Heart left ventricle (tissue), 16 donors: Measurements from ENCODE around the gene NT5C2. TPM values are rescaled to one million over a fixed set of nuclear protein-coding genes. Genes with fewer than 3 reads are reported as not detected.

Experiments used
- ATAC-seq, 4 donors: fragments of 200-7000 bp; cut with Tn5 transposase; one replicate each; pipeline ENCODE4 v1.9.1; 2020 to 2022; ENCODE audit warnings: moderate library complexity in 4 of 4, mild to moderate bottlenecking in 3 of 4, moderate number of reproducible peaks in 1 of 4
- DNase-seq, 5 donors: peaks; one replicate each; pipeline ENCODE4 v3.0.0-alpha.2; 2020
- H3K27ac ChIP-seq, 12 donors: fragments of 200-600 bp; sonication (generic) in 4 of 12; one replicate each; pipeline versions ENCODE4 v1.5.0 to v1.8.0; 2016 to 2022; ENCODE audit warnings: mild to moderate bottlenecking in 2 of 12
- H3K27me3 ChIP-seq, 9 donors: fragments of 200-600 bp; sonication (generic) in 2 of 9; one replicate each; pipeline versions ENCODE4 v1.5.1 to v1.8.0; 2016 to 2022; ENCODE audit warnings: mild to moderate bottlenecking in 3 of 9
- H3K36me3 ChIP-seq, 9 donors: fragments of 200-600 bp; sonication (generic) in 2 of 9; one replicate each; pipeline versions ENCODE4 v1.5.0 to v1.8.0; 2018 to 2022; ENCODE audit warnings: mild to moderate bottlenecking in 2 of 9
- H3K4me1 ChIP-seq, 12 donors: fragments of 200-600 bp; sonication (generic) in 4 of 12; one replicate each; pipeline versions ENCODE4 v1.5.0 to v1.8.0; 2016 to 2022; ENCODE audit warnings: mild to moderate bottlenecking in 3 of 12
- H3K4me3 ChIP-seq, 12 donors: fragments of 200-600 bp; sonication (generic) in 4 of 12; one replicate each; pipeline versions ENCODE4 v1.5.0 to v1.8.0; 2017 to 2022; ENCODE audit warnings: mild to moderate bottlenecking in 9 of 12, moderate library complexity in 4 of 12
- H3K9me3 ChIP-seq, 12 donors: fragments of 200-600 bp; sonication (generic) in 4 of 12; one replicate each; pipeline versions ENCODE4 v1.5.0 to v1.8.0; 2016 to 2022; ENCODE audit warnings: mild to moderate bottlenecking in 1 of 12
- CTCF ChIP-seq, 12 donors: fragments of 200-600 bp; sonication (generic) in 4 of 12; IDR thresholded peaks; one replicate each; pipeline versions ENCODE4 v1.5.0 to v1.8.0; 2018 to 2022; ENCODE audit warnings: antibody characterized with exemption in 12 of 12, mild to moderate bottlenecking in 5 of 12
- POLR2A ChIP-seq, 2 donors: fragments of 450-650 bp; IDR thresholded peaks; one replicate each; pipeline ENCODE4 v1.6.1; 2017; ENCODE audit warnings: antibody characterized with exemption in 2 of 2, mild to moderate bottlenecking in 2 of 2, moderate library complexity in 2 of 2
- WGBS, 4 donors: extraction: QIAGEN DNeasy Blood & Tissue Kit in 2 of 4; methylation state at CpG; one replicate each; pipeline versions ENCODE4 v1.1.5 to v1.1.7; 2013 to 2018; 5-methylcytosine and 5-hydroxymethylcytosine counted together
- intact Hi-C, 10 donors: fragments of 100-400 bp; cut with DNase I; formaldehyde crosslinking; loops; one replicate each; pipeline versions ENCODE4 v1.11.1 to v1.14.2; 2022
- polyA plus RNA-seq, 2 donors: library from polyadenylated mRNA; stranded (reverse); fragments of 200-250 nt; gene quantifications; one replicate each; pipeline ENCODE4 v1.2.3, GENCODE V29; 2013
- total RNA-seq, 9 donors: library from RNA; depleted of rRNA in 2 of 9; stranded (reverse); fragments of >200 nt in 2 of 9; fragmentation: NEBNext Ultra II Directional in 3 of 9; extraction: Animal tissue kit (Norgen Biotek cat#: 25700) in 3 of 9; gene quantifications; one replicate each; pipeline versions ENCODE4 v1.1.0 to v1.2.4, GENCODE V29; 2016 to 2023
- donor health status: ischemic (EF 13 %, LVEDD 7.1; RV severe dilation, severe dysfunction).
- donor health status: healthy with polysubstance abuse.
- donor health status: DM: no; HTN: yes; CAD: no.
- donor health status: DM: no; HTN: no; CAD: no.
- donor health status: ischemic (EF 25% LVEDD 6.9; RV normal size, moderate dysfunction).
- donor health status: ischemic (EF 25% LVEDD 5.7; RV mildly dilated, moderate dysfunction).
- donor health status: healthy.
- donor health status: DM: yes; HTN: yes; CAD: no.
- donor health status: ischemic (EF 35%, LVEDD 5.7; RV mildly dilated, moderate dysfunction).
- donor health status: nonischemic (EF 11% LVEDD 7.7; RV severe dilation, severe dysfunction).
- donor health status: DM: yes; HTN: yes; CAD: no.
- donor health status: PGD.
- donor health status: ischemic (EF 29% LVEDD 5.4; RV normal size, mild dysfunction).
- donor health status: nonischemic (EF 23%, LVEDD 6.1; RV moderate dilation, normal function).

NT5C2 gene
- total and polyA plus RNA-seq, 11 donors: 26.2 to 70.6 (median 43.6) TPM

- peaks cover 0 to 34% (median 12%) of the 10 kb centered on the region in 9 donors for H3K36me3 ChIP-seq
- intact Hi-C loops: loop anchor here in 4 of 10 donors (2.0 to 5.0 kb wide), 3 partner anchors 37 to 41 kb away; partner anchors contain the start of gene NT5C2 (in 3 of the 4)
- H3K4me3 ChIP-seq: peak overlapping the region in 9 of 12 donors; percentile 16 to 46 (median 40)
- TF ChIP-seq POLR2A (IDR thresholded peaks at IDR 0.05): no peak
- no peak for TF ChIP-seq CTCF (IDR thresholded peaks at IDR 0.05)
- DNase-seq: peak in 1 of 5 donors; percentile 20
- H3K9me3 ChIP-seq: peaks cover 0 to 2% (median 0%) of the 10 kb centered on the region in 12 donors
- ATAC-seq: peak in 2 of 4 donors; percentile 57 to 59
- peaks cover 0 to 67% (median 50%) of the 10 kb centered on the region in 12 donors for H3K4me1 ChIP-seq
- peak overlapping the region; percentile 64 to 87 (median 77) for H3K27ac ChIP-seq
- WGBS, 4 donors: 20 to 33% (median 22%) methylated on average over 8 of the region's 8 CpGs
- H3K27me3 ChIP-seq: no peaks in the 10 kb centered on the region
These were observed 39.5 kb downstream of the NT5C2 start for GRCh38 chr10:103153302-103154197.

- no peak for ATAC-seq
- H3K36me3 ChIP-seq: peaks cover 0 to 15% (median 0%) of the 10 kb centered on the region in 9 donors
- no peak for DNase-seq
- no peaks in the 10 kb centered on the region for H3K9me3 ChIP-seq
- TF ChIP-seq CTCF (IDR thresholded peaks at IDR 0.05): no peak
- 93 to 96% (median 94%) methylated on average over 2 of the region's 2 CpGs for WGBS, 4 donors
- intact Hi-C loops: loop anchor here in 6 of 10 donors (5.0 to 10.0 kb wide), 3 partner anchors 38 to 45 kb away; partner anchors contain the start of gene NT5C2 (in 6 of the 6)
- no peak overlapping the region for H3K27ac ChIP-seq
- peaks cover 0 to 78% (median 55%) of the 10 kb centered on the region in 12 donors for H3K4me1 ChIP-seq
- no peak overlapping the region for H3K4me3 ChIP-seq
- H3K27me3 ChIP-seq: no peaks in the 10 kb centered on the region
These were observed 43.0 kb downstream of the NT5C2 start for GRCh38 chr10:103149991-103150622.

- H3K27ac ChIP-seq: peak overlapping the region in 2 of 12 donors; percentile 68 to 69
- no peak for ATAC-seq
- intact Hi-C loops: loop anchor here in 4 of 10 donors (2.0 to 10.0 kb wide), 3 partner anchors 45 to 47 kb away; partner anchors contain the start of gene NT5C2 (in 4 of the 4)
These were observed 45.4 kb downstream of the NT5C2 start for GRCh38 chr10:103147645-103148044.

More at GRCh38 chr10:103147645-103148044, 45.4 kb downstream of the NT5C2 start:
- H3K9me3 ChIP-seq: no peaks in the 10 kb centered on the region
- peaks cover 0 to 15% (median 0%) of the 10 kb centered on the region in 9 donors for H3K36me3 ChIP-seq
- H3K27me3 ChIP-seq: no peaks in the 10 kb centered on the region
- TF ChIP-seq CTCF (IDR thresholded peaks at IDR 0.05): no peak
- no peak for TF ChIP-seq POLR2A (IDR thresholded peaks at IDR 0.05)
- WGBS, 4 donors: 93 to 96% (median 94%) methylated on average over 4 of the region's 4 CpGs
- no peak for DNase-seq
- no peak overlapping the region for H3K4me3 ChIP-seq
- H3K4me1 ChIP-seq: peaks cover 0 to 69% (median 43%) of the 10 kb centered on the region in 12 donors
